ENCODE data around the gene MLANA. TPM values are rescaled to one million over a fixed set of nuclear protein-coding genes. Genes with fewer than 3 reads are reported as not detected.

MLANA gene
- total RNA-seq, 4 donors from 2014 or later: 6.3 to 20.1 (median 12.3) TPM

DNA sequence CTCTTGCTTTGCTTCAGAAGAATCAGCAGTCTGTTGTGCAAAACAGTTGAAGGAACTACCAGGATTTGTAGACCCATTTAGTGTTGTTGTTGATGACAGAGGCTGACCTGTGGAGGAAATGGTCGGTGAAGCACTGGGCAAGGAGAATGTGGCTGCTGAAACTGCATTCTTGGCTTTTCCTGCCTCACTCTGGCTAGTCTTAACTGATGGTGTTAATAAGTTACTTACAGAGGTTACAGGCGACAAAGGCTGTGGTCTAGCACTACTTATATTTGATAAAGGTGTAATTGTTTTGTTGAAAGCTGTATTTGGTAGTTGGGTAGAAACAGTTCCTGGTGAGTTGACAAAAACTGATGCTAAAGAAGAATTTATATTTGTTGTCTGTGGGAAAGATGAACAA is 31.5 kb downstream of the MLANA start:
- 85 to 92% methylated on average over 2 of the region's 2 CpGs for WGBS, 2 donors
- no peak for TF ChIP-seq POLR2A (IDR thresholded peaks at IDR 0.05)
- TF ChIP-seq, protein P1, sequence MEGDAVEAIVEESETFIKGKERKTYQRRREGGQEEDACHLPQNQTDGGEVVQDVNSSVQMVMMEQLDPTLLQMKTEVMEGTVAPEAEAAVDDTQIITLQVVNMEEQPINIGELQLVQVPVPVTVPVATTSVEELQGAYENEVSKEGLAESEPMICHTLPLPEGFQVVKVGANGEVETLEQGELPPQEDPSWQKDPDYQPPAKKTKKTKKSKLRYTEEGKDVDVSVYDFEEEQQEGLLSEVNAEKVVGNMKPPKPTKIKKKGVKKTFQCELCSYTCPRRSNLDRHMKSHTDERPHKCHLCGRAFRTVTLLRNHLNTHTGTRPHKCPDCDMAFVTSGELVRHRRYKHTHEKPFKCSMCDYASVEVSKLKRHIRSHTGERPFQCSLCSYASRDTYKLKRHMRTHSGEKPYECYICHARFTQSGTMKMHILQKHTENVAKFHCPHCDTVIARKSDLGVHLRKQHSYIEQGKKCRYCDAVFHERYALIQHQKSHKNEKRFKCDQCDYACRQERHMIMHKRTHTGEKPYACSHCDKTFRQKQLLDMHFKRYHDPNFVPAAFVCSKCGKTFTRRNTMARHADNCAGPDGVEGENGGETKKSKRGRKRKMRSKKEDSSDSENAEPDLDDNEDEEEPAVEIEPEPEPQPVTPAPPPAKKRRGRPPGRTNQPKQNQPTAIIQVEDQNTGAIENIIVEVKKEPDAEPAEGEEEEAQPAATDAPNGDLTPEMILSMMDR (IDR thresholded peaks at IDR 0.05): no peak
- intact Hi-C loops (cut with DNase I; ENCODE audit: low total_unique reads): no loop called here
- no peak overlapping the region for H3K4me3 ChIP-seq (ENCODE audit: low read depth, poor library complexity, severe bottlenecking)
- DNase-seq (ENCODE audit: low spot score in 2 of 2): no peak

- intact Hi-C loops (cut with DNase I; ENCODE audit: low total_unique reads): no loop called here
- WGBS, 2 donors: 96 to 100% methylated on average over 1 of the region's 1 CpG
- no peak for DNase-seq (ENCODE audit: low spot score in 2 of 2)
- TF ChIP-seq, protein P1 (IDR thresholded peaks at IDR 0.05): no peak
- TF ChIP-seq POLR2A (IDR thresholded peaks at IDR 0.05): no peak
- no peak overlapping the region for H3K4me3 ChIP-seq (ENCODE audit: low read depth, poor library complexity, severe bottlenecking)
Observed at GRCh38 chr9:5931657-5932056, 41.0 kb downstream of the MLANA start.

DNA sequence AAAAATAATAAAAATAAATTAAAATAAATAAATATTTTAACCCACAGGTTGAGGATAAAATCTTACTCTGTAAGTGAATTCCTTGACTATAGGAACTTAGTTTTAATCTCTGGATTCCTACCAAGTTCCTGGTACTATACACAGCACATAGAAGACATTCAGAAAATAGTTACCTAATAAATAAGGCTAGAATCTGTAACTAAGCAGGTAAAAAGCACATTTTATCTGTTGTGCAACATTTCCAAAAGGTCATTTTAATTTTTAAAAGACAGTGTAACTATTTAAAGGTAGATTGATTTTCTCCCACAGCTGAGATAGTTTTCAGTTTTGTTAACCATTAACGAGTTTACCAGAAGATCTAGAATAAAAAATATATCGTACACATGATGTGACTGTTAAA is 47.8 kb downstream of the MLANA start:
- intact Hi-C loops (cut with DNase I; ENCODE audit: low total_unique reads): no loop called here
- WGBS, 2 donors: 94 to 96% methylated on average over 2 of the region's 2 CpGs
- DNase-seq (ENCODE audit: low spot score in 2 of 2): no peak
- TF ChIP-seq, protein P1 (IDR thresholded peaks at IDR 0.05): no peak
- no peak for TF ChIP-seq POLR2A (IDR thresholded peaks at IDR 0.05)
- H3K4me3 ChIP-seq (ENCODE audit: low read depth, poor library complexity, severe bottlenecking): no peak overlapping the region

DNA sequence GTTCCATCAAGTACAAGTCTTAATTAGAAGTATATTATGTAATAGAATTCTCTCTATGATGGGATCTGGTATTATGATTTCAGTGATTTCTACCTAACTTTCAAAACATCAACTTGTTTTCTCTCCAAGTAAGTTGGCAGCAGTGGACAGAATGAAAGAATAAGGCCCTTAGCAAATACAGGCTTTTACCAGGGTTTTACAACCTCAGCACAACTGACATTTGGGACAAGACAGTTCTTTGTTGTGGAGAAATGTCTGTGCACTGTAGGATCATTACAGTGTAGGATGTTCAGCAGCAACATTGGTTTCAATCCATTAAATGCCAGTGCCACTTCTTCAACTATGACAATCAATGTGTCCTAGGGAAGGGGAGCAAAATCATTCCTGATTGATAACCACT is 48.8 kb downstream of the MLANA start:
- DNase-seq (ENCODE audit: low spot score in 2 of 2): no peak
- H3K4me3 ChIP-seq (ENCODE audit: low read depth, poor library complexity, severe bottlenecking): no peak overlapping the region
- no peak for TF ChIP-seq POLR2A (IDR thresholded peaks at IDR 0.05)
- TF ChIP-seq, protein P1 (IDR thresholded peaks at IDR 0.05): no peak
- intact Hi-C loops (cut with DNase I; ENCODE audit: low total_unique reads): no loop called here

DNA sequence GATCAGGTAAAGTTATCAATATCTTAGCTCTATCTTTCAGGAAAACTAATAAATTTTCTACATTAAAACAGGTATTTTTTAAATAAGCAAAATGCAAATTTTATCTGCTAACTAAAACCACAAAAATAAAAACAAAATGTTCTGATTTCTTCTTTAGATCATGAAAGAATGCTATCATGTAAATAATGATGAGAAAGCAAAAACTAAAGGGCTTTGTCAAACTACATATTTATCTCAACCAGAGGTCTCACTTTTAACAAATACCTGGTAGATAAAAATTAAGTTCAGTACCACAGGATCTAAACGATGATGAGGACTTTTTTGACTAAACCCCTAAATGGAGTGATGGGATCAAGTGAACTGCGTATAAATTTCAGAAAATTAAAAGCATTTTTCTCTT is 50.5 kb downstream of the MLANA start:
- H3K4me3 ChIP-seq (ENCODE audit: low read depth, poor library complexity, severe bottlenecking): no peak overlapping the region
- WGBS, 2 donors: 96 to 97% methylated on average over 2 of the region's 2 CpGs
- TF ChIP-seq, protein P1 (IDR thresholded peaks at IDR 0.05): no peak
- no peak for TF ChIP-seq POLR2A (IDR thresholded peaks at IDR 0.05)
- intact Hi-C loops (cut with DNase I; ENCODE audit: low total_unique reads): no loop called here
- no peak for DNase-seq (ENCODE audit: low spot score in 2 of 2)

DNA sequence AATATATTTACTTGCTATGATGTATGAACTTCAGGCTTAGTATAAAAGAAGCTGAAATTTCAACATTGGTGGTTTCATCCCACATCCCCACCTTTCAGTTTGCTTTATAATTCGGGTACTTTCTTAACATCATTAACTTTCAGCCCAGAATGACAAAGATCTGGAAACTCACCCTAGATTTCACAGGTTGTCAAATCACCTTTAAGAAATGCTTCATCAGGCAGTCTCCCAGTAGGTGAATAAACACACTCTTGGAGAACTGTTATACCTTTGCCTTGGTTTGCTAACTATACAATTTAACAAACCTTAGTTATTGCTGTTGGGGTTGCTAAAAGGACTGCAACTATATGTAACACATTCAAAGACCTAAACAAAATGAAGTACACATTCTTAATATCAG is 54.4 kb downstream of the MLANA start:
- no peak for DNase-seq (ENCODE audit: low spot score in 2 of 2)
- no peak overlapping the region for H3K4me3 ChIP-seq (ENCODE audit: low read depth, poor library complexity, severe bottlenecking)
- no peak for TF ChIP-seq POLR2A (IDR thresholded peaks at IDR 0.05)
- TF ChIP-seq, protein P1 (IDR thresholded peaks at IDR 0.05): no peak
- WGBS, 2 donors: 94 to 97% methylated on average over 1 of the region's 1 CpG
- intact Hi-C loops (cut with DNase I; ENCODE audit: low total_unique reads): no loop called here

All from lower leg skin (tissue), 4 donors.